Osteocyte (in vitro differentiated cells): ENCODE results near the gene FAM13A. TPM values are rescaled to one million over a fixed set of nuclear protein-coding genes. Genes with fewer than 3 reads are reported as not detected.
"Not testable (repeated sequence)": the region's sequence is repeated elsewhere in the genome, so short reads cannot be mapped to it uniquely, and the experiment has no call there.

Experiments
- DNase-seq: peaks from one replicate; pipeline ENCODE4 v3.0.0; 2021; ENCODE audit warnings: mixed read lengths; ENCODE audit not compliant: unreplicated experiment; ENCODE audit errors: extremely low spot score
- H3K27ac Mint-ChIP-seq: one replicate; pipeline ENCODE4 v1.8.0; 2021; ENCODE audit warnings: mild to moderate bottlenecking, mixed read lengths; ENCODE audit not compliant: unreplicated experiment
- H3K27me3 Mint-ChIP-seq: one replicate; pipeline ENCODE4 v1.8.0; 2021; ENCODE audit warnings: mixed read lengths; ENCODE audit not compliant: unreplicated experiment
- H3K36me3 Mint-ChIP-seq: one replicate; pipeline ENCODE4 v1.8.0; 2021; ENCODE audit warnings: mixed read lengths; ENCODE audit not compliant: unreplicated experiment
- H3K4me1 Mint-ChIP-seq: one replicate; pipeline ENCODE4 v1.8.0; 2021; ENCODE audit warnings: mixed read lengths; ENCODE audit not compliant: unreplicated experiment
- H3K4me3 Mint-ChIP-seq: one replicate; pipeline ENCODE4 v1.8.0; 2021; ENCODE audit warnings: mild to moderate bottlenecking, moderate library complexity, mixed read lengths; ENCODE audit not compliant: unreplicated experiment
- H3K9me3 Mint-ChIP-seq: one replicate; pipeline ENCODE4 v1.8.0; 2021; ENCODE audit warnings: mixed read lengths; ENCODE audit not compliant: unreplicated experiment
- total RNA-seq: library from RNA; stranded (reverse); gene quantifications from 2 replicates; pipeline ENCODE4 v1.2.1, GENCODE V29; 2021
- TF ChIP-seq, protein P1 (sequence below): fragments of 200-600 bp; sonication (generic); IDR thresholded peaks from 2 replicates; pipeline ENCODE4 v1.5.0; 2021; ENCODE audit warnings: antibody characterized with exemption, mild to moderate bottlenecking, moderate library complexity

Gene FAM13A
- total RNA-seq, 1 donor from 2014 or later, result 18.5 TPM

DNA sequence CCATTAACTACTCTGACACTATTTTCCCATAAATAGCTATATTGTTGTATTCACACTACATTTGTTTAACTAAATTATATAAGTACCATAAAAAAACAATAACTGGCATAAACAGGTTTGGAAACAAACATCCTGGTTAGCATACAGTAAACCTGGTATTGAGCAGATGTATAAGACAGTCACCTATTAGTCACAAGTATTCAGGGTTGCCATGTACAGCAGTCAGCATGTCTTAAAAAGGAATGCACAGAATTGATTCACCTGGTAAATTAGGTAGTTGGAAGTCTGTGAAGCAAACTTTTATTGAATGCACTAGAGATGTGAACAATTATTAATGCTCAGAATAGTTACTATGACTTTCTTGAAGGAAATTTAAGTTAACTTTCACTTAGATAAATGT, 137.9 kb downstream of the FAM13A start:
- Mint-ChIP-seq H3K4me1 (no peaks in the 10 kb centered on the region), H3K27me3 (no peaks in the 10 kb centered on the region), H3K27ac (no peak overlapping the region), H3K4me3 (no peak overlapping the region), H3K36me3 (peaks cover 7% of the 10 kb centered on the region), H3K9me3 (peaks cover 4% of the 10 kb centered on the region)
- no peak for DNase-seq
- TF ChIP-seq, protein P1, sequence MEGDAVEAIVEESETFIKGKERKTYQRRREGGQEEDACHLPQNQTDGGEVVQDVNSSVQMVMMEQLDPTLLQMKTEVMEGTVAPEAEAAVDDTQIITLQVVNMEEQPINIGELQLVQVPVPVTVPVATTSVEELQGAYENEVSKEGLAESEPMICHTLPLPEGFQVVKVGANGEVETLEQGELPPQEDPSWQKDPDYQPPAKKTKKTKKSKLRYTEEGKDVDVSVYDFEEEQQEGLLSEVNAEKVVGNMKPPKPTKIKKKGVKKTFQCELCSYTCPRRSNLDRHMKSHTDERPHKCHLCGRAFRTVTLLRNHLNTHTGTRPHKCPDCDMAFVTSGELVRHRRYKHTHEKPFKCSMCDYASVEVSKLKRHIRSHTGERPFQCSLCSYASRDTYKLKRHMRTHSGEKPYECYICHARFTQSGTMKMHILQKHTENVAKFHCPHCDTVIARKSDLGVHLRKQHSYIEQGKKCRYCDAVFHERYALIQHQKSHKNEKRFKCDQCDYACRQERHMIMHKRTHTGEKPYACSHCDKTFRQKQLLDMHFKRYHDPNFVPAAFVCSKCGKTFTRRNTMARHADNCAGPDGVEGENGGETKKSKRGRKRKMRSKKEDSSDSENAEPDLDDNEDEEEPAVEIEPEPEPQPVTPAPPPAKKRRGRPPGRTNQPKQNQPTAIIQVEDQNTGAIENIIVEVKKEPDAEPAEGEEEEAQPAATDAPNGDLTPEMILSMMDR, result no peak

DNA sequence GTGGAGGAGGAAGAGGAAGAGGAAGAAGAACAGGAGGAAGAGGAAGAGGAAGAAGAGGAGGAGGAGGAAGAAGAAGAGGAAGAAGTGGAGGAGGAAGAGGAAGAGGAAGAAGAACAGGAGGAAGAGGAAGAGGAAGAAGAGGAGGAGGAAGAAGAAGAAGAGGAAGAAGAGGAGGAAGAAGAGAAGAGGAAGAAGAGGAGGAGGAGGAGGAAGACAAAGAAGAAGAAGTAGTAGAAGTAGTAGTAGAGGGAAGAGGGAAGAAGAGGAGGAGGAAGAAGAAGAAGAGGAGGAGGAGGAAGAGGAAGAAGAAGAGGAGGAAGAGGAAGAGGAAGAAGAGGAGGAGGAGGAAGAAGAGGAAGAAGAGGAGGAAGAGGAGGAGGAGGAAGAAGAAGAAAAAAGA, 143.8 kb downstream of the FAM13A start:
- not testable (repeated sequence) for H3K9me3 Mint-ChIP-seq, H3K27me3 Mint-ChIP-seq, DNase-seq, H3K4me1 Mint-ChIP-seq, H3K36me3 Mint-ChIP-seq, H3K27ac Mint-ChIP-seq, H3K4me3 Mint-ChIP-seq

DNA sequence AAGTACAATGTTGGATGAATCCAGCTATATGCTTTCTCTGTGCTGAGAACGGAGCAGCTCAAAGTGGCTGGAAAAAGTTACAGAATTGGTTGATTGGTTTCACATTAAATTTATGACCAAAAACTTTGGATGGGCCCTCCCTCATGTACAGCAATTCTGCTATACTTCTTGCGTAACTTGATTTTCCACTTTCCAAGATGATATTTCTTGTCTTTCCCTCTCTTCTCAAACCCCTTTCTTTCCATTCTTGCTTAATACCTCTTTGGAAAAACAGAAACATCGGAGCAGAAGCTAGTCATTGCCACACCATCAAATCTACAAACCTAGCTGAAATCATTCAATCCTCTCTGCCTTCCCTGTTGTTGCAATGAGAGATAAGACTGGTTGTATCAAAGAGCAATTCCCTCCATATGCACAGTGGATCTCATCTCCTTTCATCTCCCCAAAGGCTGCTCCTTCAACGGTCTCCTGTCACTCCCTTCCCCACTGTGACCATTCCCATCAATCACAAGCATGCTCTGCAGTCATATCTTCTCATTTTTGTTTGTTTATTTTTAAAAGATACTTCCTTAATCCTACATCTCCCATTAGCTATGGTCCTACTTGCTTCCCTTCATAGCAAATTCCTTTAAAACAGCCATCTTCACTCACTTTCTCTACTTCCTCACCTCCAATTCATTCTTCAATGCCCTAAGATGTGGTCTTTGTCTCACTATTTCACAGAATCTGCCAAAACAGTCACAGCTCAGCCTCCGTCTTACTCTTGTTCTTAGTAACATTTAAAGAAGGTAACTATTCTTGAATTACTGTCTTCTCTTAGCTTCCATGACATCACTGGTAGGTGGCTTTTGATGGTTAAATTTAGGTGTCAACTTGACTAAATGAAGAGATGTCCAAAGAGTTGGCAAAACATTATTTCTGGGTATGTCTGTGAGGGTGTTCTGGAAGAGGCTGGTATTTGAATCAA, 145.5 kb downstream of the FAM13A start:
- TF ChIP-seq, protein P1, result no peak
- Mint-ChIP-seq H3K4me3 (no peak overlapping the region), H3K4me1 (no peaks in the 10 kb centered on the region), H3K36me3 (no peaks in the 10 kb centered on the region), H3K27ac (no peak overlapping the region), H3K27me3 (no peaks in the 10 kb centered on the region), H3K9me3 (no peaks in the 10 kb centered on the region)
- no peak for DNase-seq

DNA sequence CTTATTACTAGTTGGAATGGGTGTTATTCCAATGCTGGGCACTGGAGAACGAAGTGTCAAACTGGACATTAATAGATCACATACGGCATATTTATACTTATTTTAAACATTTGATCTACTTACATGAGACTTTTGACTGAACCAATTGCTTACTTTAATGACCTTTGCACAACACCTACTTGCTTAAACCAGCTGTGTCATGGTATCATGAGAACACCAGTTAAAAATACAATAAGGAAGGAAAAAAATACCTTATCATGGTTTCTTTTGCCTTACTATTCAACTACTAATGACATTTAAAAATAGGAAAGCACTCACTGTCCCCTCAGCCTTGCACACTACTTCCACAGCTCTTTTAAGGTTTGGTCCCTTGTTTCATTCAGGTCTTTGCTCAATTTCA, 146.9 kb downstream of the FAM13A start:
- Mint-ChIP-seq H3K4me1 (no peaks in the 10 kb centered on the region), H3K4me3 (no peak overlapping the region), H3K27ac (no peak overlapping the region), H3K36me3 (peaks cover 4% of the 10 kb centered on the region), H3K9me3 (no peaks in the 10 kb centered on the region), H3K27me3 (no peaks in the 10 kb centered on the region)
- TF ChIP-seq, protein P1, result no peak
- DNase-seq, result no peak

DNA sequence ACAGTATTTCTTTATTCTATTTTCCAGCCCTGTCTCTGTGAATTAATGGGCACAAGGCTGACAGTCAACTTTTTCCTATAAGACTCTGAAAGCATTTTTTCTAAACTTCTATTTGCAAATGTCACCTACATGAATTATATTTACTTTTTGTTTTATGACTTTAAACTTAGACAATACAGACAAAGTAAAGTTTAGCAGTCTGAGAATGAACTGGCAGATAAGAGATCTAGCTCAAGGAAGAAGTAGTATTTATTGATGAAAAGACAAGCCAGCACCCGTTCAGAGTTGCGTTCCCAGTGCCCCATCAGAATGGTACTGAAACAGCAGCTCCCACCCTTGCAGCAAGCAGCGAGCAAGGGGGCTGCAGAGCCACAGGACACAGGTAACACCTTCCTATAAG, 148.5 kb downstream of the FAM13A start:
- TF ChIP-seq, protein P1, result no peak
- Mint-ChIP-seq H3K4me1 (no peaks in the 10 kb centered on the region), H3K27me3 (no peaks in the 10 kb centered on the region), H3K27ac (no peak overlapping the region), H3K36me3 (peaks cover 8% of the 10 kb centered on the region), H3K9me3 (peaks cover 2% of the 10 kb centered on the region), H3K4me3 (no peak overlapping the region)
- no peak for DNase-seq
